NT2/D1 (cell line): ENCODE results near the gene NRL.
"Not testable (repeated sequence)": the region's sequence is repeated elsewhere in the genome, so short reads cannot be mapped to it uniquely, and the experiment has no call there.

ENCODE experiments used
- DNase-seq: peaks from one replicate; pipeline ENCODE4 v3.0.0-alpha.2; 2011; ENCODE audit warnings: low read depth, low spot score
- H3K27me3 ChIP-seq: 2 replicates; pipeline ENCODE4 v1.6.0; 2011; ENCODE audit warnings: mild to moderate bottlenecking; ENCODE audit not compliant: insufficient read length, insufficient read depth
- H3K36me3 ChIP-seq: 2 replicates; pipeline ENCODE4 v1.6.1; 2011; ENCODE audit warnings: mild to moderate bottlenecking, low read length, mixed read lengths; ENCODE audit not compliant: insufficient read depth, insufficient read length
- H3K4me1 ChIP-seq: 2 replicates; pipeline ENCODE4 v1.5.1; 2011; ENCODE audit not compliant: insufficient read depth, insufficient read length
- H3K4me3 ChIP-seq: 2 replicates; pipeline ENCODE4 v1.5.1; 2011; ENCODE audit warnings: low read depth; ENCODE audit not compliant: insufficient read length
- H3K9ac ChIP-seq: 2 replicates; pipeline ENCODE4 v1.6.0; 2011; ENCODE audit warnings: low read depth; ENCODE audit not compliant: insufficient read length
- H3K9me3 ChIP-seq: 2 replicates; pipeline ENCODE4 v1.5.1; 2011; ENCODE audit warnings: mild to moderate bottlenecking, low read length; ENCODE audit not compliant: insufficient read depth
- SUZ12 ChIP-seq: IDR thresholded peaks from 2 replicates; pipeline ENCODE4 v1.6.1; 2011; ENCODE audit not compliant: insufficient read length, insufficient read depth; ENCODE audit errors: extremely low read depth
- YY1 ChIP-seq: IDR thresholded peaks from 2 replicates; pipeline ENCODE4 v1.6.1; 2011; ENCODE audit not compliant: insufficient read length, insufficient read depth
- ZNF274 ChIP-seq: IDR thresholded peaks from 2 replicates; pipeline ENCODE4 v1.6.1; 2011; ENCODE audit warnings: mild to moderate bottlenecking, low read depth, low read length

NRL gene

DNA sequence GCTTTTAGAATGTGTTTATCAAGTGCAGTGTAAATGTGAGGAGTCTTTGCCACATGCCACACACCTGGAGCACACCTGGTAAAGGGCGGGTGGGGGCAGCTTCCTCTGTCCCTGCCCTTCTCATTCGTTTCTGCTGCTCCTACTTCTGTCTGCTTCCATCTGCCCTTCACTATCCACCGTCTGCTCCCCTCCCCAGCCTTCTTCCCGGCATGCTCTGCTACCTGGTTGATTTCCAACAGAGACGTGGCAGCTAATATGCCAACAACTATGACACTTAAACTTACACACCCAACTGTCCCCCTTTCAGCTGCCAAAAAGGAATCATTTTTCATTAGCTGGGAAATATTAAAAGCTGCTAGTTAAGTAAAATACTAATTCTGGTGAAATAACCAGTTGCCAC lies 72.0 kb downstream of the NRL start:
- no peaks in the 10 kb centered on the region for H3K36me3 ChIP-seq
- H3K27me3 ChIP-seq, result no peaks in the 10 kb centered on the region
- H3K4me1 ChIP-seq, result no peaks in the 10 kb centered on the region
- H3K9ac ChIP-seq, result no peak overlapping the region
- DNase-seq, result no peak
- no peaks in the 10 kb centered on the region for H3K9me3 ChIP-seq
- H3K4me3 ChIP-seq, result no peak overlapping the region
- TF ChIP-seq SUZ12, result no peak
- TF ChIP-seq YY1, result no peak
- TF ChIP-seq ZNF274, result no peak

GRCh38 chr14:24040692-24041091 lies 74.1 kb downstream of the NRL start:
- DNase-seq, result no peak
- no peak overlapping the region for H3K9ac ChIP-seq
- no peak for TF ChIP-seq YY1
- no peak for TF ChIP-seq ZNF274
- TF ChIP-seq SUZ12, result no peak
- no peaks in the 10 kb centered on the region for H3K27me3 ChIP-seq
- H3K36me3 ChIP-seq, result no peaks in the 10 kb centered on the region
- no peak overlapping the region for H3K4me3 ChIP-seq
- no peaks in the 10 kb centered on the region for H3K9me3 ChIP-seq
- no peaks in the 10 kb centered on the region for H3K4me1 ChIP-seq

DNA sequence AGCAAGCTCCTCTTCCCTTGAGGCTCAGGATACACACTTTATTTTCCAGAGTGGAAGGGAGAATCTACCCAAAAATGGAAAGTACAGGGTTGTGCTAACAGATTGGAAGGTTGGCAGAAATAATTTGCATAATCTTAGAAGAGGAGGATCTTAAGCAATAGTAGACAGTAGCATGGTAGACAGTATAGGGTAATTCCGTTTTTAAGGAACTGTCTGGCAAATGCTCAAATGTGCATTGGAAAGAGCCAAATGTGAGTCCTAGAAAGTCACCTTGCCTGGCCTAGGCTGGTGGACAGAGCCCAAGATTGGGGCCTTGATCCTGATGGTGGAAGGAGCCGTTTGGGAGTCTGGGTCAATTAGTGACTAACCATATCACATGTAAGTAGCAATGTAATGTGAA lies 76.1 kb downstream of the NRL start:
- Histone ChIP-seq H3K9me3 (no peaks in the 10 kb centered on the region), H3K9ac (no peak overlapping the region), H3K27me3 (no peaks in the 10 kb centered on the region), H3K36me3 (no peaks in the 10 kb centered on the region), H3K4me3 (no peak overlapping the region), H3K4me1 (no peaks in the 10 kb centered on the region)
- no peak for TF ChIP-seq SUZ12
- TF ChIP-seq ZNF274, result no peak
- no peak for TF ChIP-seq YY1
- DNase-seq, result no peak

DNA sequence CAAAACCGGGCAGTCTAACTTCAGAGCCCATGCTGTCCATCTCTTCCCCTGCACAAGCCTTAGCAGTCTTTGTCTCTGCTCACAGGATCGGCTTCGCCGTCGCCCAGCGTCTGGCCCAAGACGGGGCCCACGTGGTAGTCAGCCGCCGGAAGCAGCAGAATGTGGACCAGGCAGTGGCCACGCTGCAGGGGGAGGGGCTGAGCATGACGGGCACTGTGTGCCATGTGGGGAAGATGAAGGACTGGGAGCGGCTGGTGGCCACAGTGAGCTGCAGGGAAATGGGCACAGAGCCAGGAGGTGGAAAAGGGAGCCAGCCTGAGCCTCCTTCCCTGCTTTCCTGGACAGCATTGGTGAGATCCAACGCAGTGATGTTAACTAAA lies 77.1 kb downstream of the NRL start:
- Histone ChIP-seq H3K27me3 (no peaks in the 10 kb centered on the region), H3K4me1 (no peaks in the 10 kb centered on the region), H3K9me3 (peaks cover 5% of the 10 kb centered on the region; the same call in 1 of the 2 replicates), H3K4me3 (no peak overlapping the region), H3K9ac (no peak overlapping the region), H3K36me3 (no peaks in the 10 kb centered on the region)
- no peak for TF ChIP-seq ZNF274
- no peak for TF ChIP-seq SUZ12
- no peak for TF ChIP-seq YY1
- DNase-seq, result no peak

- not testable (repeated sequence) for H3K9ac ChIP-seq, H3K4me1 ChIP-seq, H3K4me3 ChIP-seq, H3K27me3 ChIP-seq, H3K36me3 ChIP-seq, DNase-seq
- H3K9me3 ChIP-seq, result peaks cover 10% of the 10 kb centered on the region; the same call in 1 of the 2 replicates
Measured at GRCh38 chr14:24036963-24037657, 77.6 kb downstream of the NRL start.

- H3K9ac ChIP-seq, result peak overlapping the region; percentile 83
- TF ChIP-seq SUZ12 (no peak), YY1 (no peak), ZNF274 (no peak)
- peak overlapping the region; percentile 61 for H3K4me3 ChIP-seq
- no peak for DNase-seq
- no peaks in the 10 kb centered on the region for H3K36me3 ChIP-seq
- no peaks in the 10 kb centered on the region for H3K27me3 ChIP-seq
- H3K9me3 ChIP-seq, result peaks cover 13% of the 10 kb centered on the region; the same call in 1 of the 2 replicates
- no peaks in the 10 kb centered on the region for H3K4me1 ChIP-seq
Measured at GRCh38 chr14:24036169-24036962, 78.4 kb downstream of the NRL start.

GRCh38 chr14:24035769-24036168 lies 79.0 kb downstream of the NRL start:
- not testable (repeated sequence) for H3K9ac ChIP-seq, H3K36me3 ChIP-seq, H3K4me1 ChIP-seq, DNase-seq, H3K27me3 ChIP-seq
- H3K4me3 ChIP-seq, result peak overlapping the region; percentile 61
- H3K9me3 ChIP-seq, result peaks cover 13% of the 10 kb centered on the region; the same call in 1 of the 2 replicates
